ENCODE results near the gene ACSF2. TPM values are rescaled to one million over a fixed set of nuclear protein-coding genes. Genes with fewer than 3 reads are reported as not detected.
A peak's percentile ranks its signal among the peaks of the same experiment; 100 is the strongest.

ACSF2 gene
- total RNA-seq (100 to 1,000 TPM in 2 of 4 donors, 10 to 100 TPM in 2; 61.1 to 112 (median 96.7) TPM), polyA plus RNA-seq (81.6 TPM)
- long read RNA-seq, donor 1, transcript ACSF2-201 (16 exons, 2,235 nt): major isoform, 46 of 124 reads
- long read RNA-seq, donor 1, partial matches to known transcripts: 65 of 124 reads
- long read RNA-seq, donor 1, other reads (novel, unspliced or antisense): 12 of 124 reads
- long read RNA-seq, donor 2, transcript ACSF2-201 (16 exons, 2,235 nt): major isoform, 31 of 55 reads
- long read RNA-seq, donor 2, partial matches to known transcripts: 19 of 55 reads
- long read RNA-seq, donor 2, other reads (novel, unspliced or antisense): 5 of 55 reads
- long read RNA-seq, donor 3, transcript ACSF2-201 (16 exons, 2,235 nt): major isoform, 90 of 166 reads
- long read RNA-seq, donor 3, partial matches to known transcripts: 48 of 166 reads
- long read RNA-seq, donor 3, other reads (novel, unspliced or antisense): 28 of 166 reads
- long read RNA-seq, donor 4, transcript ACSF2-201 (16 exons, 2,235 nt): major isoform, 27 of 51 reads
- long read RNA-seq, donor 4, partial matches to known transcripts: 15 of 51 reads
- long read RNA-seq, donor 4, other reads (novel, unspliced or antisense): 9 of 51 reads

- intact Hi-C loops (cut with DNase I): no loop called here
- peaks cover 13% of the 10 kb centered on the region for H3K4me1 ChIP-seq (ENCODE audit: control insufficient read depth, insufficient read depth, low read length)
- no peaks in the 10 kb centered on the region for H3K9me3 ChIP-seq (ENCODE audit: control insufficient read depth, low read length)
- DNase-seq (peak; percentile 76 to 92 (median 90)), ATAC-seq (peak; percentile 87 to 92)
- peak within 1 kb of the TSS; percentile 92 for H3K4me3 ChIP-seq (ENCODE audit: low read length)
- H3K27ac ChIP-seq (ENCODE audit: low read length): peak within 1 kb of the TSS; percentile 94
- under 1% methylated on average over 70 of the region's 70 CpGs for WGBS
- no peaks in the 10 kb centered on the region for H3K27me3 ChIP-seq (ENCODE audit: control insufficient read depth, insufficient read depth)
Measured at GRCh38 chr17:50425682-50426471, at the start of gene ACSF2. Gene ACSF2 (plus strand): TSS chr17:50426218. CDS start chr17:50426262, 44 bp downstream.

- Histone ChIP-seq H3K4me1 (ENCODE audit: control insufficient read depth, insufficient read depth, low read length) (no peaks in the 10 kb centered on the region), H3K4me3 (ENCODE audit: low read length) (no peak overlapping the region), H3K27me3 (ENCODE audit: control insufficient read depth, insufficient read depth) (no peaks in the 10 kb centered on the region), H3K9me3 (ENCODE audit: control insufficient read depth, low read length) (no peaks in the 10 kb centered on the region), H3K27ac (ENCODE audit: low read length) (no peak overlapping the region)
- DNase-seq (no peak), ATAC-seq (no peak)
- 90% methylated on average over 6 of the region's 6 CpGs for WGBS
- intact Hi-C loops (cut with DNase I): no loop called here
Measured at GRCh38 chr17:50379351-50380132, 46.5 kb upstream of the ACSF2 start.

DNA sequence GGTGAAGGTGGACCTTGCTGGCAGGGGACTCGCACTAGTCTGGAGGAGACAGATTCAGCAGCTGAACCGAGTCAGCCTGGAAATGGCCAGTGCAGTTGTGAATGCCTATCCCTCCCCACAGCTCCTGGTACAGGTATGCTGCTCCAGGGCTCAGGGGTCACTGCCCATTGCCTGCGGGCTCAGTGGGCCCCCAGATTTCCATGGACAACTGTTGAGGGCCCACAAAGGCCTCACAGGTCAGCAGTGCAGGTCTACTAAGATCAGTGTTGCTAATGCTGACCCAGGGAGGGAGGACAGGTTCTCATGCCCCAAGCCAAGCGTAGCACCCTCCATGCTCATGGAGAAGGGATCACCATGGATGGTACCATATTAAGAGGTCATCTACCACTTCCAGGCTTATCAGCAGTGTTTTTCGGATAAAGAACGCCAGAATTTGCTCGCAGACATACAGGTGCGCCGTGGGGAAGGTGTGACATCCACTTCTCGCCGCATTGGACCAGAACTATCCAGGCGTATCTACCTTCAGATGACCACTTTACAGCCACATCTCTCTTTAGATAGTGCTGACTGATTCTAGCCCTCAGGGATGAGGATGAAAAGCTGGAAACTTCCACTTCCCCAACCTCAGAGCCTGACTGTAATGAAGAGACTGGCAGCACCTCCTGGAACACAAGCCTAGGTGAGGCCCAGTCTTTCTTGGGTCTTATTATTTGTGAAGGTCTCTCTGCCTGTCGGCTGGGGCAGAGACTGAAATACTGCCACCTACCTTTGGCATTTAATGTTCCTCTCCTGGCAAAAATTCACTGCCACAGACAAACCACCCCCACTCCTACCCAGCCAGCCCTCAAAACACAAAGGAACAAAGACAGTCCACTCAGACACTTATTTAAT is 45.4 kb upstream of the ACSF2 start:
- H3K27me3 ChIP-seq (ENCODE audit: control insufficient read depth, insufficient read depth): no peaks in the 10 kb centered on the region
- H3K4me1 ChIP-seq (ENCODE audit: control insufficient read depth, insufficient read depth, low read length): no peaks in the 10 kb centered on the region
- 89% methylated on average over 13 of the region's 13 CpGs for WGBS
- ATAC-seq: peak in 1 of 2 donors; percentile 40
- no peak overlapping the region for H3K4me3 ChIP-seq (ENCODE audit: low read length)
- intact Hi-C loops (cut with DNase I): no loop called here
- no peaks in the 10 kb centered on the region for H3K9me3 ChIP-seq (ENCODE audit: control insufficient read depth, low read length)
- DNase-seq: no peak
- H3K27ac ChIP-seq (ENCODE audit: low read length): no peak overlapping the region

- H3K9me3 ChIP-seq (ENCODE audit: control insufficient read depth, low read length): no peaks in the 10 kb centered on the region
- no peak for ATAC-seq
Measured at GRCh38 chr17:50381260-50381815, 44.7 kb upstream of the ACSF2 start.

GRCh38 chr17:50381920-50382319 is 44.1 kb upstream of the ACSF2 start:
- DNase-seq (no peak), ATAC-seq (no peak)
- Histone ChIP-seq H3K9me3 (ENCODE audit: control insufficient read depth, low read length) (no peaks in the 10 kb centered on the region), H3K27me3 (ENCODE audit: control insufficient read depth, insufficient read depth) (no peaks in the 10 kb centered on the region), H3K4me1 (ENCODE audit: control insufficient read depth, insufficient read depth, low read length) (no peaks in the 10 kb centered on the region), H3K27ac (ENCODE audit: low read length) (no peak overlapping the region), H3K4me3 (ENCODE audit: low read length) (no peak overlapping the region)
- intact Hi-C loops (cut with DNase I): no loop called here
- 38% methylated on average over 3 of the region's 3 CpGs for WGBS

More at GRCh38 chr17:50381260-50381815, 44.7 kb upstream of the ACSF2 start:
- intact Hi-C loops (cut with DNase I): no loop called here
- Histone ChIP-seq H3K4me1 (ENCODE audit: control insufficient read depth, insufficient read depth, low read length) (no peaks in the 10 kb centered on the region), H3K27me3 (ENCODE audit: control insufficient read depth, insufficient read depth) (no peaks in the 10 kb centered on the region), H3K4me3 (ENCODE audit: low read length) (no peak overlapping the region), H3K27ac (ENCODE audit: low read length) (no peak overlapping the region)
- no peak for DNase-seq
- 85% methylated on average over 7 of the region's 7 CpGs for WGBS

DNA sequence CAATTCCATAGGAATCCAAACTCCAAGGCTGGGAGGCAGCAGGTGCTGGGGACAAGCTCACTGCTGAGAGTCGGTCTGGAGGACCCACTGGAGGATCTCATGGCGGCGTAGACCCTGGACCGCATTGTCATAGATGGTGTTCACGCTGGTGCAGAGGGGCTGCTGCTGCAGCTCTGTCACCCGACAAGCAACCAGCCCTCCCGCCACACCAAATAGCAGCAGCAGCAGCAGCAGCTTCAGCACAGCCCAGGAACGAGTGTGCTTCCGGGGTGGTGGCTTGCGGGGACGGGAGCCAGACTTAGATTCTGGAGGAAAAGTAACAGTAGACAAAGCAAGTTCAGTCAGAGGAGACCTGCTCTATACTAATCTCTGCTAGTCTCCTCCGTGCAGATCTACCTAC is 43.1 kb upstream of the ACSF2 start:
- Histone ChIP-seq H3K27ac (ENCODE audit: low read length) (no peak overlapping the region), H3K4me1 (ENCODE audit: control insufficient read depth, insufficient read depth, low read length) (no peaks in the 10 kb centered on the region), H3K27me3 (ENCODE audit: control insufficient read depth, insufficient read depth) (no peaks in the 10 kb centered on the region), H3K9me3 (ENCODE audit: control insufficient read depth, low read length) (no peaks in the 10 kb centered on the region), H3K4me3 (ENCODE audit: low read length) (no peak overlapping the region)
- ATAC-seq: no peak
- intact Hi-C loops (cut with DNase I): no loop called here
- DNase-seq: no peak
- 89% methylated on average over 12 of the region's 12 CpGs for WGBS

- Histone ChIP-seq H3K4me1 (ENCODE audit: control insufficient read depth, insufficient read depth, low read length) (no peaks in the 10 kb centered on the region), H3K27ac (ENCODE audit: low read length) (no peak overlapping the region), H3K4me3 (ENCODE audit: low read length) (no peak overlapping the region), H3K9me3 (ENCODE audit: control insufficient read depth, low read length) (no peaks in the 10 kb centered on the region), H3K27me3 (ENCODE audit: control insufficient read depth, insufficient read depth) (no peaks in the 10 kb centered on the region)
- DNase-seq (no peak), ATAC-seq (peak in 1 of 2 donors; percentile 23)
- intact Hi-C loops (cut with DNase I): no loop called here
- WGBS: 70% methylated on average over 3 of the region's 3 CpGs
Measured at GRCh38 chr17:50386510-50386909, 39.5 kb upstream of the ACSF2 start.

GRCh38 chr17:50388728-50389127 is 37.3 kb upstream of the ACSF2 start:
- Histone ChIP-seq H3K27me3 (ENCODE audit: control insufficient read depth, insufficient read depth) (no peaks in the 10 kb centered on the region), H3K4me3 (ENCODE audit: low read length) (no peak overlapping the region), H3K4me1 (ENCODE audit: control insufficient read depth, insufficient read depth, low read length) (no peaks in the 10 kb centered on the region), H3K9me3 (ENCODE audit: control insufficient read depth, low read length) (no peaks in the 10 kb centered on the region), H3K27ac (ENCODE audit: low read length) (no peak overlapping the region)
- ATAC-seq: no peak
- WGBS: 97% methylated on average over 3 of the region's 3 CpGs
- no peak for DNase-seq
- intact Hi-C loops (cut with DNase I): no loop called here

DNA sequence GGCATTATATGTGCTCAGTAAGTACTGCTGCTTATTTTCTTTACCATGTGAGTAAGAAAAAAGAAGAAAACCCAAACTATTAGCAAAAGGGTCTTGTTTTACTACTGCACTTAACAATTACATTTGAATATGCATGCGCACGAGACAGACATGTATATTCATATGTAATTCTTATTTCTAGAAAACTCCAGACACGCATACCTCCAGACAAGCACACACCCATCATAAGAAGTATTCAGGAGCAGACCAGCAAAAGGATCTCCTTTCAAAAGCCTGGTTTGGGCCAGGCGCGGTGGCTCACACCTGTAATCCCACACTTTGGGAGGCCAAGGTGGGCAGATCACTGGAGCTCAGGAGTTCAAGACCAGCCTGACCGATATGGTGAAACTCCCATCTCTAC is 36.5 kb upstream of the ACSF2 start:
- Histone ChIP-seq H3K27me3 (ENCODE audit: control insufficient read depth, insufficient read depth) (no peaks in the 10 kb centered on the region), H3K4me1 (ENCODE audit: control insufficient read depth, insufficient read depth, low read length) (no peaks in the 10 kb centered on the region), H3K27ac (ENCODE audit: low read length) (no peak overlapping the region), H3K9me3 (ENCODE audit: control insufficient read depth, low read length) (no peaks in the 10 kb centered on the region), H3K4me3 (ENCODE audit: low read length) (no peak overlapping the region)
- no peak for DNase-seq
- intact Hi-C loops (cut with DNase I): no loop called here
- 95% methylated on average over 6 of the region's 6 CpGs for WGBS
- no peak for ATAC-seq

GRCh38 chr17:50392621-50393020 is 33.4 kb upstream of the ACSF2 start:
- no peak overlapping the region for H3K27ac ChIP-seq (ENCODE audit: low read length)
- DNase-seq: no peak
- no peak overlapping the region for H3K4me3 ChIP-seq (ENCODE audit: low read length)
- intact Hi-C loops (cut with DNase I): no loop called here
- H3K4me1 ChIP-seq (ENCODE audit: control insufficient read depth, insufficient read depth, low read length): peaks cover 4% of the 10 kb centered on the region
- no peaks in the 10 kb centered on the region for H3K9me3 ChIP-seq (ENCODE audit: control insufficient read depth, low read length)
- 88% methylated on average over 6 of the region's 6 CpGs for WGBS
- ATAC-seq: no peak
- H3K27me3 ChIP-seq (ENCODE audit: control insufficient read depth, insufficient read depth): no peaks in the 10 kb centered on the region
